Mesendoderm (in vitro differentiated cells): ENCODE measurements around the gene AHNAK2.

Source experiments
- DNase-seq: peaks from one replicate; pipeline ENCODE4 v3.0.0; 2013
- H2AK5ac ChIP-seq: 2 replicates; pipeline ENCODE4 v1.6.1; 2013; ENCODE audit warnings: low read length, inconsistent platforms
- H2BK120ac ChIP-seq: 2 replicates; pipeline ENCODE4 v1.6.1; 2013; ENCODE audit warnings: low read depth, mild to moderate bottlenecking, low read length, moderate library complexity, mixed read lengths
- H2BK15ac ChIP-seq: replicated peaks from 2 replicates; pipeline ENCODE4 v1.6.1; 2013; ENCODE audit warnings: low read depth, mild to moderate bottlenecking, moderate library complexity
- H2BK5ac ChIP-seq: 2 replicates; pipeline ENCODE4 v1.6.1; 2013; ENCODE audit warnings: low read length, inconsistent platforms
- H3K18ac ChIP-seq: 2 replicates; pipeline ENCODE4 v1.6.1; 2013; ENCODE audit warnings: mild to moderate bottlenecking, low read length, mixed read lengths
- H3K23ac ChIP-seq: one replicate; pipeline ENCODE4 v1.6.1; 2013; ENCODE audit warnings: low read length
- H3K27ac ChIP-seq: 2 replicates; pipeline ENCODE4 v1.5.1; 2013; ENCODE audit warnings: low read depth, mild to moderate bottlenecking, inconsistent platforms, low read length, moderate library complexity
- H3K27me3 ChIP-seq: 2 replicates; pipeline ENCODE4 v1.6.1; 2013; ENCODE audit warnings: low read length, control low read depth, mild to moderate bottlenecking, inconsistent platforms; ENCODE audit not compliant: insufficient read depth, poor library complexity
- H3K36me3 ChIP-seq: 2 replicates; pipeline ENCODE4 v1.6.1; 2013; ENCODE audit warnings: low read length, inconsistent platforms; ENCODE audit not compliant: control insufficient read depth, insufficient read depth
- H3K4ac ChIP-seq: one replicate; pipeline ENCODE4 v1.6.1; 2013; ENCODE audit warnings: low read depth, mild to moderate bottlenecking, low read length, moderate library complexity
- H3K4me1 ChIP-seq: 2 replicates; pipeline ENCODE4 v1.6.1; 2013; ENCODE audit warnings: low read depth, low read length, inconsistent platforms; ENCODE audit not compliant: control insufficient read depth
- H3K4me2 ChIP-seq: 2 replicates; pipeline ENCODE4 v1.6.1; 2013; ENCODE audit warnings: low read length
- H3K4me3 ChIP-seq: 2 replicates; pipeline ENCODE4 v1.5.1; 2013; ENCODE audit warnings: mild to moderate bottlenecking, low read length
- H3K56ac ChIP-seq: one replicate; pipeline ENCODE4 v1.6.1; 2013; ENCODE audit warnings: low read length
- H3K79me1 ChIP-seq: 2 replicates; pipeline ENCODE4 v1.6.1; 2013; ENCODE audit warnings: low read length, inconsistent platforms
- H3K79me2 ChIP-seq: 2 replicates; pipeline ENCODE4 v1.6.1; 2013; ENCODE audit warnings: mild to moderate bottlenecking, low read length; ENCODE audit not compliant: control insufficient read depth, insufficient read depth
- H3K9ac ChIP-seq: 2 replicates; pipeline ENCODE4 v1.6.1; 2013; ENCODE audit warnings: low read length, inconsistent platforms
- H4K5ac ChIP-seq: one replicate; pipeline ENCODE4 v1.6.1; 2013; ENCODE audit warnings: low read length
- H4K8ac ChIP-seq: one replicate; pipeline ENCODE4 v1.6.1; 2013; ENCODE audit warnings: low read depth, mild to moderate bottlenecking, control low read depth, low read length, moderate library complexity
- WGBS: extraction: QIAGEN DNeasy Blood & Tissue Kit; methylation state at CpG from one replicate; pipeline ENCODE4 v1.1.7; 2013; ENCODE audit warnings: low lambda C conversion rate, missing lambda C conversion rate; ENCODE audit not compliant: insufficient coverage; ENCODE audit errors: extremely low coverage; 5-methylcytosine and 5-hydroxymethylcytosine counted together

Gene AHNAK2

GRCh38 chr14:105019861-105020814 is 42.0 kb upstream of the AHNAK2 start:
- Histone ChIP-seq H3K79me2 (peaks cover 54% of the 10 kb centered on the region), H4K8ac (peak overlapping the region; percentile 91), H2AK5ac (peak overlapping the region; percentile 76), H2BK15ac (no peak overlapping the region), H3K27me3 (no peaks in the 10 kb centered on the region), H3K79me1 (peaks cover 16% of the 10 kb centered on the region), H3K4me3 (peak overlapping the region; percentile 99), H2BK120ac (peak overlapping the region; percentile 30), H3K18ac (peak overlapping the region; percentile 95), H3K27ac (peak overlapping the region; percentile 87), H3K4ac (peak overlapping the region; percentile 88), H4K5ac (no peak overlapping the region), H3K4me2 (peak overlapping the region; percentile 93), H3K9ac (peak overlapping the region; percentile 100), H3K4me1 (peaks cover 15% of the 10 kb centered on the region), H3K56ac (peak overlapping the region; percentile 96), H3K36me3 (peaks cover 3% of the 10 kb centered on the region), H2BK5ac (peak overlapping the region; percentile 35), H3K23ac (peak overlapping the region; percentile 94)
- no CpG with 5 or more reads among the region's 75 CpGs for WGBS
- peak; percentile 60 for DNase-seq

- H3K4me2 ChIP-seq = no peak overlapping the region
- peaks cover 3% of the 10 kb centered on the region for H3K36me3 ChIP-seq
- H2AK5ac ChIP-seq = no peak overlapping the region
- H3K9ac ChIP-seq = peak overlapping the region; percentile 54
- H3K79me1 ChIP-seq = peaks cover 25% of the 10 kb centered on the region
- H2BK5ac ChIP-seq = no peak overlapping the region
- H4K8ac ChIP-seq = no peak overlapping the region
- H4K5ac ChIP-seq = no peak overlapping the region
- H3K56ac ChIP-seq = no peak overlapping the region
- H2BK15ac ChIP-seq = no peak overlapping the region
- H2BK120ac ChIP-seq = no peak overlapping the region
- peaks cover 15% of the 10 kb centered on the region for H3K4me1 ChIP-seq
- H3K4ac ChIP-seq = no peak overlapping the region
- no peak overlapping the region for H3K4me3 ChIP-seq
- no CpG with 5 or more reads among the region's 4 CpGs for WGBS
- H3K79me2 ChIP-seq = peaks cover 72% of the 10 kb centered on the region
- no peak overlapping the region for H3K27ac ChIP-seq
- no peak overlapping the region for H3K23ac ChIP-seq
- H3K27me3 ChIP-seq = no peaks in the 10 kb centered on the region
- no peak overlapping the region for H3K18ac ChIP-seq
- no peak for DNase-seq
Measured at GRCh38 chr14:105018414-105018813, 40.2 kb upstream of the AHNAK2 start.

DNA sequence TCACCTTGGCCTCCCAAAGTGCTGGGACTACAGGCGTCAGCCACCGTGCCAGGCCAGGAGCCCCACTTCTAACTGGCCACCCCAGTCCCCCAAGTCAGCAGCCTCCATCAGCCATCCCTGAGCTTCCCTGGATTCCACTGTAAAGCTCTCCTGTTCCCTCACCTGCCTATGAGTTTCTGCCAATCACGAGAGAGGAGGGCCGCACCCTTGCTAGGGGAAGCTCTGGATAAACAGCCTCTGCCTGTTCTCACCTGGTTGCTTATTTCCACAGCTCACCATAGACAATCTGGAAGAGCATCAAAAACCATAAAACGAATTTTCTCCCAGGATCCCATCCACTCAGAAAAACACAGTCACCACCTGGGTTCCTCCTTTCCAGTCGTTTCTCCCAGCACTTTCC is 37.7 kb upstream of the AHNAK2 start:
- H3K4me3 ChIP-seq = no peak overlapping the region
- no peak overlapping the region for H3K27ac ChIP-seq
- H3K56ac ChIP-seq = no peak overlapping the region
- H3K36me3 ChIP-seq = peaks cover 9% of the 10 kb centered on the region
- no peak overlapping the region for H2BK120ac ChIP-seq
- H2BK15ac ChIP-seq = no peak overlapping the region
- H3K79me1 ChIP-seq = peaks cover 34% of the 10 kb centered on the region
- H3K79me2 ChIP-seq = peaks cover 96% of the 10 kb centered on the region
- DNase-seq = no peak
- no peak overlapping the region for H2BK5ac ChIP-seq
- no peak overlapping the region for H3K4me2 ChIP-seq
- no peaks in the 10 kb centered on the region for H3K27me3 ChIP-seq
- H4K5ac ChIP-seq = no peak overlapping the region
- no CpG with 5 or more reads among the region's 6 CpGs for WGBS
- no peak overlapping the region for H2AK5ac ChIP-seq
- no peak overlapping the region for H4K8ac ChIP-seq
- no peak overlapping the region for H3K4ac ChIP-seq
- no peak overlapping the region for H3K9ac ChIP-seq
- peaks cover 15% of the 10 kb centered on the region for H3K4me1 ChIP-seq
- H3K23ac ChIP-seq = no peak overlapping the region
- no peak overlapping the region for H3K18ac ChIP-seq

DNA sequence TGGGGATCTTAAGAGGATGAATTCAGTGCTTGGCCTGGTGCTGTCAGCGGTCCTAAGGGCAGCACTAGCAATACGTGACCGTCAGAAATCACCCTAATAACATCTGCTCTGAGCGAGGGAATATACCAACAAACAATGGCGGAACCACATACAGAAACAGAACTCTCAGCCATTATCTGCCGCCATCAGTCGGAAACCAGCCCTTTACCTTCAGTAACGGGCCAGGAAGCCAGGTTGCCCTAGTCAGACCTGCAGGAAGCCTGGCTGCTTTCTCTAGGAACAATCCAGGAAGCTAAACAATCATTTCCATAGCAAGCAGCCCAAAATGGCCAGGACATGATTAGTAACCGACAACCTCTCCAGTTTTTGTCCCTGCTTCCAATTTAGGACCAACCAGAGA is 37.1 kb upstream of the AHNAK2 start:
- H3K4ac ChIP-seq = no peak overlapping the region

DNA sequence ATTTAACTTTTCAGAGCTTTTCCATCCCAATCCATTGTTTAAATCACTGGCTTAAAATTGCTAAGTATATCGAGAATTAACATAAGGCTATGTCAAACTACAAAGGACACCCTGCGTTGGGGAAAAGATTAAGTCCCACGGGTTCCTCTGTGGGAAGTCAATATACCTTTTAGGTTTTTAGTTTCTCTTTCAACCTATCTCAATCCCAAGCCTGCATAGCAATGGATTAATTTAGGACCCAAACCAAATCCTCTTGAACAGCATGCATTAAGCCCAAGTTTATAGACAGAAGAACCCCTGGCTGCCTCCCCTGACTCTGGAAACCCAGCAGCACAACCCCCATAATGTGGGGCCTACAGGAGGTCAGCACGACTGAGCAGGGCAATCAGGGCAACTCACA is 36.5 kb upstream of the AHNAK2 start:
- no peak overlapping the region for H2AK5ac ChIP-seq
- H3K79me2 ChIP-seq = peaks cover 92% of the 10 kb centered on the region
- H3K27ac ChIP-seq = no peak overlapping the region
- no peak overlapping the region for H3K4me2 ChIP-seq
- no peak overlapping the region for H3K23ac ChIP-seq
- H3K4me3 ChIP-seq = no peak overlapping the region
- H4K8ac ChIP-seq = no peak overlapping the region
- H2BK120ac ChIP-seq = no peak overlapping the region
- H3K79me1 ChIP-seq = peaks cover 34% of the 10 kb centered on the region
- no peak for DNase-seq
- no peak overlapping the region for H4K5ac ChIP-seq
- H3K36me3 ChIP-seq = peaks cover 15% of the 10 kb centered on the region
- no peak overlapping the region for H3K9ac ChIP-seq
- peaks cover 15% of the 10 kb centered on the region for H3K4me1 ChIP-seq
- H2BK5ac ChIP-seq = no peak overlapping the region
- no peak overlapping the region for H3K18ac ChIP-seq
- H2BK15ac ChIP-seq = no peak overlapping the region
- WGBS = no CpG with 5 or more reads among the region's 4 CpGs
- H3K4ac ChIP-seq = no peak overlapping the region
- peak overlapping the region; percentile 42 for H3K56ac ChIP-seq
- H3K27me3 ChIP-seq = no peaks in the 10 kb centered on the region

More for the DNA sequence above, 37.1 kb upstream of the AHNAK2 start:
- Histone ChIP-seq H2BK120ac (no peak overlapping the region), H3K79me1 (peaks cover 34% of the 10 kb centered on the region), H3K36me3 (peaks cover 11% of the 10 kb centered on the region), H3K27ac (no peak overlapping the region), H3K18ac (no peak overlapping the region), H3K4me2 (no peak overlapping the region), H4K5ac (no peak overlapping the region), H3K56ac (no peak overlapping the region), H2BK5ac (no peak overlapping the region), H4K8ac (no peak overlapping the region), H3K4me3 (no peak overlapping the region), H3K27me3 (no peaks in the 10 kb centered on the region), H3K4me1 (peaks cover 15% of the 10 kb centered on the region), H3K9ac (peak overlapping the region; percentile 9), H3K79me2 (peaks cover 94% of the 10 kb centered on the region), H3K23ac (no peak overlapping the region), H2AK5ac (no peak overlapping the region), H2BK15ac (no peak overlapping the region)
- DNase-seq = peak; percentile 35
- no CpG with 5 or more reads among the region's 9 CpGs for WGBS
